Lower leg skin (tissue), 3 donors: ENCODE results near the gene SAMD5.

Experiments
- POLR2A ChIP-seq, 2 donors: fragments of 450-650 bp; IDR thresholded peaks; one replicate each; pipeline ENCODE4 v1.6.1; 2016 to 2017; ENCODE audit warnings: antibody characterized with exemption in 2 of 2, mild to moderate bottlenecking in 1 of 2, moderate library complexity in 1 of 2
- TF ChIP-seq, protein P1 (sequence below), 3 donors: fragments of 450-650 bp; IDR thresholded peaks; one replicate each; pipeline ENCODE4 v1.5.1; 2016; ENCODE audit warnings: antibody characterized with exemption in 3 of 3, mild to moderate bottlenecking in 3 of 3, moderate library complexity in 2 of 3

DNA sequence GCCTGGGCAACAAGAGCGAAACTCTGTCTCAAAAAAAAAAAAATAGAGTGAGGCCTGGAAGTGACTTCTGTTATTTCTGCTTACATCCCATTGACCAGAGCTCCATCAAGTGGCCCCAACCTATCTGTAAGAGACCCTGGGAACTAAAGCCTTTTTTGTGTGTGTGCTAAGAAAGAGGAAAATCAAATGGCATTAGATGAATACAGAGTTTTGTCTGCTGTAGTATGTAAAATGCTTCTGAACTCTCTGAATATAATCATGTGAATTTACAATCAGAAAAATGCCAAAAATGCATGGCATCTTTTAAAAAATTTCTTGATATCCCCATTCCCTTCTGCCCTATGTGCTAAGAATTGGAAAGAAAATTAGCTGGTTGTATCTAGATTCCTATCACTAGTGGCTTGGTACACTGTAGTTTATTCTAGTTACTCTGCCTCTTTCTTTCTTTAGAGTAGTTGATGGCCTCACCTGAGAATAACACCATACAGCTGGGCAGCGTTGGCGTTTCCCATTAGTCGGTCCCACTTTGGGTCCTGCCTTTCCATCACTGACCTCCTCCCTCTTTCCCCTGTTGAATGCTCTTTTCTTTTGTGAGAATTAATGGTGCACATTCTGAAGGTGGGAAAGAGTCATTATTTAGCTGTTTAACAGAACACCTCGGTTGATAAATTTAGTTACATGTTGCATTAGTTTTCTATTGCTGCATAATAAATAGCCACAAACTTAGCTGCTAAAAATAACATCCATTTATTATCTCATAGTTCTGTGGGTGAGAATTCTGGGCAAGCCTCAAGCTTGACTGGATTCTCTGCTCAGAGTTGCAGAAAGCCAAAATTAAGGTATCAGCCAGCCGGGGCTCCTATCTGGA, 38.2 kb downstream of the SAMD5 start:
- TF ChIP-seq, protein P1, sequence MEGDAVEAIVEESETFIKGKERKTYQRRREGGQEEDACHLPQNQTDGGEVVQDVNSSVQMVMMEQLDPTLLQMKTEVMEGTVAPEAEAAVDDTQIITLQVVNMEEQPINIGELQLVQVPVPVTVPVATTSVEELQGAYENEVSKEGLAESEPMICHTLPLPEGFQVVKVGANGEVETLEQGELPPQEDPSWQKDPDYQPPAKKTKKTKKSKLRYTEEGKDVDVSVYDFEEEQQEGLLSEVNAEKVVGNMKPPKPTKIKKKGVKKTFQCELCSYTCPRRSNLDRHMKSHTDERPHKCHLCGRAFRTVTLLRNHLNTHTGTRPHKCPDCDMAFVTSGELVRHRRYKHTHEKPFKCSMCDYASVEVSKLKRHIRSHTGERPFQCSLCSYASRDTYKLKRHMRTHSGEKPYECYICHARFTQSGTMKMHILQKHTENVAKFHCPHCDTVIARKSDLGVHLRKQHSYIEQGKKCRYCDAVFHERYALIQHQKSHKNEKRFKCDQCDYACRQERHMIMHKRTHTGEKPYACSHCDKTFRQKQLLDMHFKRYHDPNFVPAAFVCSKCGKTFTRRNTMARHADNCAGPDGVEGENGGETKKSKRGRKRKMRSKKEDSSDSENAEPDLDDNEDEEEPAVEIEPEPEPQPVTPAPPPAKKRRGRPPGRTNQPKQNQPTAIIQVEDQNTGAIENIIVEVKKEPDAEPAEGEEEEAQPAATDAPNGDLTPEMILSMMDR (IDR thresholded peaks at IDR 0.05): no peak
- no peak for TF ChIP-seq POLR2A (IDR thresholded peaks at IDR 0.05)
